ENCODE measurements around the gene SHISAL2B. TPM values are rescaled to one million over a fixed set of nuclear protein-coding genes. Genes with fewer than 3 reads are reported as not detected.

The SHISAL2B gene
- total and polyA plus RNA-seq, 4 donors, result not detected

GRCh38 chr5:64722588-64722987 lies 32.3 kb downstream of the SHISAL2B start:
- no peaks in the 10 kb centered on the region for H3K27me3 ChIP-seq (ENCODE audit: control insufficient read depth in 4 of 4, insufficient read depth in 4 of 4, low read length in 3 of 4)
- H3K4me1 ChIP-seq (ENCODE audit: control insufficient read depth in 4 of 4, insufficient read depth in 4 of 4, low read length in 3 of 4), result no peaks in the 10 kb centered on the region
- H3K36me3 ChIP-seq (ENCODE audit: control insufficient read depth in 4 of 4, insufficient read depth in 3 of 4, low read depth in 1 of 4, low read length in 3 of 4), result peaks cover 1 to 17% (median 9%) of the 10 kb centered on the region in 4 donors
- H3K9me3 ChIP-seq (ENCODE audit: control insufficient read depth in 4 of 4, low read length in 3 of 4), result no peaks in the 10 kb centered on the region
- TF ChIP-seq YY1 (IDR thresholded peaks at IDR 0.05) (no peak), SP1 (IDR thresholded peaks at IDR 0.05) (no peak)
- no peak for DNase-seq (ENCODE audit: low spot score)
- H3K4me3 ChIP-seq (ENCODE audit: low read depth in 1 of 3, low read length in 3 of 3), result no peak overlapping the region
- no peak overlapping the region for H3K27ac ChIP-seq (ENCODE audit: low read depth in 1 of 2, low read length in 2 of 2)
- no peak overlapping the region for H3K9ac ChIP-seq (ENCODE audit: low read depth in 1 of 2, low read length in 2 of 2)
- WGBS, result 83% methylated on average over 3 of the region's 3 CpGs

- Histone ChIP-seq H3K27me3 (ENCODE audit: control insufficient read depth in 4 of 4, insufficient read depth in 4 of 4, low read length in 3 of 4) (no peaks in the 10 kb centered on the region), H3K4me1 (ENCODE audit: control insufficient read depth in 4 of 4, insufficient read depth in 4 of 4, low read length in 3 of 4) (no peaks in the 10 kb centered on the region), H3K36me3 (ENCODE audit: control insufficient read depth in 4 of 4, insufficient read depth in 3 of 4, low read depth in 1 of 4, low read length in 3 of 4) (peaks cover 2 to 14% (median 8%) of the 10 kb centered on the region in 4 donors), H3K9me3 (ENCODE audit: control insufficient read depth in 4 of 4, low read length in 3 of 4) (no peaks in the 10 kb centered on the region), H3K9ac (ENCODE audit: low read depth in 1 of 2, low read length in 2 of 2) (no peak overlapping the region), H3K4me3 (ENCODE audit: low read depth in 1 of 3, low read length in 3 of 3) (no peak overlapping the region), H3K27ac (ENCODE audit: low read depth in 1 of 2, low read length in 2 of 2) (no peak overlapping the region)
- no peak for DNase-seq (ENCODE audit: low spot score)
- 97% methylated on average over 2 of the region's 2 CpGs for WGBS
- no peak for TF ChIP-seq RXRA (IDR thresholded peaks at IDR 0.05)
- no peak for TF ChIP-seq GABPA (IDR thresholded peaks at IDR 0.05 in 1 of 2, conservative IDR thresholded peaks at IDR 0.05 in 1 of 2)
- TF ChIP-seq, protein P1, sequence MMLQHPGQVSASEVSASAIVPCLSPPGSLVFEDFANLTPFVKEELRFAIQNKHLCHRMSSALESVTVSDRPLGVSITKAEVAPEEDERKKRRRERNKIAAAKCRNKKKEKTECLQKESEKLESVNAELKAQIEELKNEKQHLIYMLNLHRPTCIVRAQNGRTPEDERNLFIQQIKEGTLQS (IDR thresholded peaks at IDR 0.05), result no peak
- TF ChIP-seq, protein P2, sequence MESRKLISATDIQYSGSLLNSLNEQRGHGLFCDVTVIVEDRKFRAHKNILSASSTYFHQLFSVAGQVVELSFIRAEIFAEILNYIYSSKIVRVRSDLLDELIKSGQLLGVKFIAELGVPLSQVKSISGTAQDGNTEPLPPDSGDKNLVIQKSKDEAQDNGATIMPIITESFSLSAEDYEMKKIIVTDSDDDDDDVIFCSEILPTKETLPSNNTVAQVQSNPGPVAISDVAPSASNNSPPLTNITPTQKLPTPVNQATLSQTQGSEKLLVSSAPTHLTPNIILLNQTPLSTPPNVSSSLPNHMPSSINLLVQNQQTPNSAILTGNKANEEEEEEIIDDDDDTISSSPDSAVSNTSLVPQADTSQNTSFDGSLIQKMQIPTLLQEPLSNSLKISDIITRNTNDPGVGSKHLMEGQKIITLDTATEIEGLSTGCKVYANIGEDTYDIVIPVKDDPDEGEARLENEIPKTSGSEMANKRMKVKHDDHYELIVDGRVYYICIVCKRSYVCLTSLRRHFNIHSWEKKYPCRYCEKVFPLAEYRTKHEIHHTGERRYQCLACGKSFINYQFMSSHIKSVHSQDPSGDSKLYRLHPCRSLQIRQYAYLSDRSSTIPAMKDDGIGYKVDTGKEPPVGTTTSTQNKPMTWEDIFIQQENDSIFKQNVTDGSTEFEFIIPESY (IDR thresholded peaks at IDR 0.05), result no peak
- TF ChIP-seq SP1 (IDR thresholded peaks at IDR 0.05), result no peak
- no peak for TF ChIP-seq RAD21 (IDR thresholded peaks at IDR 0.05)
- no peak for TF ChIP-seq NR2F2 (IDR thresholded peaks at IDR 0.05)
- no peak for TF ChIP-seq FOXA2 (IDR thresholded peaks at IDR 0.05)
Observed at GRCh38 chr5:64727150-64727549, 36.8 kb downstream of the SHISAL2B start.

DNA sequence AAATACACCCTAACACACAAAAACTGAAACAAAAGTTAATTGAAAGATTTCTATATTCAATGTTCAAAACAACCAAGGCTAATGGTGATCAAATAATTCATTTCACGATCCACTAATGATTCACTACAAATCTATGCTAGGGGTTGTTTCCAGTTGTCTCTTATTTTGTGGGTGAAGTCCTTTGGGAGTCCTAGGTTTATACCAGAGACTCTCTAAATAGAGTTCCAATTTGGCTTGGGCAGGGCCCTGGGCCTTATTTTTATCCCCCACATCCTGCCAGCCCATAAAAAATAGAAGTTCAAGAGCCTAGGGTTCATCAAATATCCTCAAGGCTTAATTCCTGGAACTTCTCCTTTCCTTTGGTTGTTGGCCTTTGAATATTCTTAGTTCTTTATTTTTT lies 52.1 kb downstream of the SHISAL2B start:
- TF ChIP-seq SP1 (IDR thresholded peaks at IDR 0.05) (no peak), RAD21 (IDR thresholded peaks at IDR 0.05) (no peak), RXRA (IDR thresholded peaks at IDR 0.05) (no peak), FOXA2 (IDR thresholded peaks at IDR 0.05) (no peak), YY1 (IDR thresholded peaks at IDR 0.05) (no peak), FOXA1 (IDR thresholded peaks at IDR 0.05) (no peak), GABPA (IDR thresholded peaks at IDR 0.05 in 1 of 2, conservative IDR thresholded peaks at IDR 0.05 in 1 of 2) (no peak), HNF4G (IDR thresholded peaks at IDR 0.05) (no peak)
- TF ChIP-seq, protein P2 (IDR thresholded peaks at IDR 0.05), result no peak
- 92% methylated on average over 1 of the region's 1 CpG for WGBS
- Histone ChIP-seq H3K4me1 (ENCODE audit: control insufficient read depth in 4 of 4, insufficient read depth in 4 of 4, low read length in 3 of 4) (no peaks in the 10 kb centered on the region), H3K9me3 (ENCODE audit: control insufficient read depth in 4 of 4, low read length in 3 of 4) (no peaks in the 10 kb centered on the region), H3K27ac (ENCODE audit: low read depth in 1 of 2, low read length in 2 of 2) (no peak overlapping the region), H3K9ac (ENCODE audit: low read depth in 1 of 2, low read length in 2 of 2) (no peak overlapping the region), H3K27me3 (ENCODE audit: control insufficient read depth in 4 of 4, insufficient read depth in 4 of 4, low read length in 3 of 4) (no peaks in the 10 kb centered on the region), H3K36me3 (ENCODE audit: control insufficient read depth in 4 of 4, insufficient read depth in 3 of 4, low read depth in 1 of 4, low read length in 3 of 4) (peaks cover 0 to 19% (median 10%) of the 10 kb centered on the region in 4 donors), H3K4me3 (ENCODE audit: low read depth in 1 of 3, low read length in 3 of 3) (no peak overlapping the region)
- DNase-seq (ENCODE audit: low spot score), result no peak
